Fibroblast of lung (primary cell): ENCODE data around the gene NRCAM. TPM values are rescaled to one million over a fixed set of nuclear protein-coding genes. Genes with fewer than 3 reads are reported as not detected.
A peak's percentile ranks its signal among the peaks of the same experiment; 100 is the strongest.

ENCODE experiments used
- DNase-seq, 2 donors: peaks; one replicate each; pipeline versions ENCODE4 v3.0.0 to v3.0.0-alpha.2; 2010; ENCODE audit warnings: low read depth in 2 of 2
- H2AFZ ChIP-seq: 2 replicates; pipeline ENCODE4 v1.5.1; 2012; ENCODE audit warnings: low read length, control low read depth, inconsistent platforms
- H3K27ac ChIP-seq: 2 replicates; pipeline ENCODE4 v1.5.1; 2011; ENCODE audit warnings: low read length, control low read depth; ENCODE audit not compliant: insufficient read depth
- H3K27me3 ChIP-seq: 2 replicates; pipeline ENCODE4 v1.5.1; 2011; ENCODE audit warnings: mild to moderate bottlenecking, low read length; ENCODE audit not compliant: control insufficient read depth, insufficient read depth
- H3K36me3 ChIP-seq: 2 replicates; pipeline ENCODE4 v1.5.1; 2011; ENCODE audit warnings: low read length; ENCODE audit not compliant: control insufficient read depth, insufficient read depth
- H3K4me1 ChIP-seq: 2 replicates; pipeline ENCODE4 v1.5.1; 2011; ENCODE audit warnings: low read length; ENCODE audit not compliant: control insufficient read depth, insufficient read depth; ENCODE audit errors: extremely low read depth
- H3K4me2 ChIP-seq: 2 replicates; pipeline ENCODE4 v1.5.1; 2011; ENCODE audit warnings: low read length, control low read depth; ENCODE audit not compliant: insufficient read depth; ENCODE audit errors: extremely low read depth
- H3K4me3 ChIP-seq, 4 experiments: fragments of 200-600 bp in 1 of 4; sonication (generic) in 1 of 4; replicated peaks in 1 of 4; 2 replicates each; pipeline ENCODE4 v1.5.1; 2011 to 2016; ENCODE audit warnings: low read length in 4 of 4, low read depth in 3 of 4, mild to moderate bottlenecking in 3 of 4, control low read depth in 2 of 4, inconsistent platforms in 1 of 4, mixed read lengths in 1 of 4; ENCODE audit not compliant: insufficient read depth in 1 of 4; ENCODE audit errors: control extremely low read depth in 1 of 4
- H3K79me2 ChIP-seq: 2 replicates; pipeline ENCODE4 v1.5.1; 2012; ENCODE audit warnings: mild to moderate bottlenecking, low read length, inconsistent platforms; ENCODE audit not compliant: control insufficient read depth, insufficient read depth
- H3K9ac ChIP-seq: 2 replicates; pipeline ENCODE4 v1.5.1; 2011; ENCODE audit warnings: mild to moderate bottlenecking, low read length, control low read depth; ENCODE audit not compliant: insufficient read depth
- H3K9me3 ChIP-seq: 2 replicates; pipeline ENCODE4 v1.5.1; 2012; ENCODE audit warnings: low read depth, low read length; ENCODE audit not compliant: control insufficient read depth, insufficient read depth
- H4K20me1 ChIP-seq: 2 replicates; pipeline ENCODE4 v1.5.1; 2011; ENCODE audit warnings: low read length; ENCODE audit not compliant: control insufficient read depth, insufficient read depth; ENCODE audit errors: extremely low read depth
- EZH2 ChIP-seq: IDR thresholded peaks from 2 replicates; pipeline ENCODE4 v1.5.1; 2012; ENCODE audit warnings: low read length, control low read depth, mild to moderate bottlenecking; ENCODE audit errors: missing control alignments
- polyA plus RNA-seq, 2 donors: library from polyadenylated mRNA; depleted of rRNA in 1 of 2; stranded (reverse) in 1 of 2; unstranded in 1 of 2; fragments of >200 nt; gene quantifications; 2 replicates each; pipeline ENCODE4 v1.2.1, GENCODE V29; 2011 to 2012; ENCODE audit warnings: missing spikeins in 1 of 2
- total RNA-seq: library from RNA; depleted of rRNA; stranded (reverse); fragments of >200 nt; gene quantifications from 2 replicates; pipeline ENCODE4 v1.2.1, GENCODE V29; 2014
- TF ChIP-seq, protein P1 (sequence below), 2 donors: IDR thresholded peaks in 1 of 2; conservative IDR thresholded peaks in 1 of 2; 1 replicate in 1 of 2; 2 replicates in 1 of 2; pipeline ENCODE4 v1.5.1; 2011 to 2012; ENCODE audit warnings: low read length in 2 of 2, control low read depth in 1 of 2, inconsistent platforms in 1 of 2, low read depth in 1 of 2, mild to moderate bottlenecking in 1 of 2

NRCAM gene
- total and polyA plus RNA-seq, 2 donors (not counting 1 experiment from before 2014, with no cell fraction given) = 2.1 to 2.2 TPM

DNA sequence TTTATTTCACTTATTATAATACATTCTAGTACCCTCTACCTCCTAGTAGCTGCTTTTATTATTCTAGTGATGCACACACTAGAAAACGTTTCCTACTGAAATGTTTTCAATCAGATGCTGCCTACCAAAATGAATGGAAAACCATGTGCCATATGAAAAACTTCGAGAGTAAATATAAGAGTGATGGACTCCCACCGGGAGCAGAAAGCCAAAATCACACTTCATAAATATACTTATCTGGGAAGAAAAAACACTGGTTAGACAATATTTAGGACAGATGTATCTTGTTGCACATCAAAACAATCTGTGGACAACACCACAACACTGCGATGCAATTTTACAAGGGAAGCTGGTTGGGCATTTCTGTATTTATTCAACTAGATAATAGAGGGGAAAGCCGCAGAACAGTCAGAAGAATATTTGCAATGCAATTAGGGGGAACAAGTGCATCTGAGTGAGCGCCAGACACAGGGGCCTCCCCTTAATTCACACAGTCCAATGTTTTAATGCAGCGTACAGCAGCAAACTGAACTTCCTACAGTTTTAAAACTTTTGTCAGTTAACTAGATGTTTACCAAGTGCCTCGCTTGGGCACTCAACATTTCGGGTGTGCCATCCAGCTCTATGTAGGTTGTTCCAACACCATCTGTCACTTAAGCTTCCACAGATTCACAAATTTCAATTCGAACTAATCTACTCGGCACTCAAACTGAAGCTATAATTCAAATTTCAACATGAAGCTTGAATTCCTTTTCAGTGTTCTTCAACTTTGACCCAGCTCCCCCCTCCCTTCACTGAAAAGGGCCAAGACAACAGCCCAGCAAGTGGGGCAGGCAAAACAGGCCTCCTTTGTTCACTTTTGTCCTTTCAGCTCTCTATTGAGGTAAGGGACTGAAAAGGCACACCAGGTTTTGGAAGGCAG lies 7.4 kb downstream of the NRCAM start:
- H3K4me1 ChIP-seq = no peaks in the 10 kb centered on the region
- no peak overlapping the region for H3K4me2 ChIP-seq
- no peaks in the 10 kb centered on the region for H3K9me3 ChIP-seq
- H3K79me2 ChIP-seq = no peaks in the 10 kb centered on the region
- no peak overlapping the region for H3K4me3 ChIP-seq
- H3K27ac ChIP-seq = no peak overlapping the region
- H3K36me3 ChIP-seq = no peaks in the 10 kb centered on the region
- no peak for TF ChIP-seq EZH2
- TF ChIP-seq, protein P1, sequence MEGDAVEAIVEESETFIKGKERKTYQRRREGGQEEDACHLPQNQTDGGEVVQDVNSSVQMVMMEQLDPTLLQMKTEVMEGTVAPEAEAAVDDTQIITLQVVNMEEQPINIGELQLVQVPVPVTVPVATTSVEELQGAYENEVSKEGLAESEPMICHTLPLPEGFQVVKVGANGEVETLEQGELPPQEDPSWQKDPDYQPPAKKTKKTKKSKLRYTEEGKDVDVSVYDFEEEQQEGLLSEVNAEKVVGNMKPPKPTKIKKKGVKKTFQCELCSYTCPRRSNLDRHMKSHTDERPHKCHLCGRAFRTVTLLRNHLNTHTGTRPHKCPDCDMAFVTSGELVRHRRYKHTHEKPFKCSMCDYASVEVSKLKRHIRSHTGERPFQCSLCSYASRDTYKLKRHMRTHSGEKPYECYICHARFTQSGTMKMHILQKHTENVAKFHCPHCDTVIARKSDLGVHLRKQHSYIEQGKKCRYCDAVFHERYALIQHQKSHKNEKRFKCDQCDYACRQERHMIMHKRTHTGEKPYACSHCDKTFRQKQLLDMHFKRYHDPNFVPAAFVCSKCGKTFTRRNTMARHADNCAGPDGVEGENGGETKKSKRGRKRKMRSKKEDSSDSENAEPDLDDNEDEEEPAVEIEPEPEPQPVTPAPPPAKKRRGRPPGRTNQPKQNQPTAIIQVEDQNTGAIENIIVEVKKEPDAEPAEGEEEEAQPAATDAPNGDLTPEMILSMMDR (conservative IDR thresholded peaks at IDR 0.05 in 1 of 2, IDR thresholded peaks at IDR 0.05 in 1 of 2; ENCODE audit: low read depth in 1 of 2, low read length in 2 of 2) = no peak
- no peaks in the 10 kb centered on the region for H4K20me1 ChIP-seq
- H3K9ac ChIP-seq = no peak overlapping the region
- no peaks in the 10 kb centered on the region for H3K27me3 ChIP-seq
- peak in 1 of 2 donors; percentile 17 for DNase-seq
- no peak overlapping the region for H2AFZ ChIP-seq

DNA sequence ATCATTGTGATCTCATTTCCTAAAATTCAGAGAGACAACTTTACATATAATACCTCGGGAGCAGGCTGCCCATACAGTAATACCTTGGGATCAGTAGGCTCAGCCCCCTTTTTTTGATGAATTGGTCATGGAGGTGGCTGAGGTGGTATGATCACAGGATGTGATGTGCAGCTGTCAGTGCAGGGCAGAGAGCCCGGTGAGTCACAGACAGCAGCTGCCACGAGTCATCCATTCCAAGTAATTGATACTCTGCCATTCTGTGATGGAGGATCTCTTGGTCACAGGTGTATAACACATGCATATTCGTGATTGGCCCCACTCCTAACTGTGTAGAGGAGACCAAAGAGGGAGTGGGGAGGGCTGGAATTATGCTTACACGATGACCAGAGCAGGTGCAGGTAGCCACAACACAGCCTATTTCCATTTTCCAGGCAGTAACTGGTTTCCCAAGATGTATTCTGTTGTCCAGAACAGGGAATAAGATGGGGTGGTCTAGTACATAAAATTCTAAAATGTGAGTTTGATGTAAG lies 14.1 kb downstream of the NRCAM start:
- H3K9ac ChIP-seq = no peak overlapping the region
- H3K4me3 ChIP-seq = no peak overlapping the region
- no peaks in the 10 kb centered on the region for H3K27me3 ChIP-seq
- DNase-seq = no peak
- H3K36me3 ChIP-seq = no peaks in the 10 kb centered on the region
- no peaks in the 10 kb centered on the region for H4K20me1 ChIP-seq
- H3K27ac ChIP-seq = no peak overlapping the region
- TF ChIP-seq, protein P1 (conservative IDR thresholded peaks at IDR 0.05 in 1 of 2, IDR thresholded peaks at IDR 0.05 in 1 of 2; ENCODE audit: low read depth in 1 of 2, low read length in 2 of 2) = no peak
- H3K4me1 ChIP-seq = no peaks in the 10 kb centered on the region
- H3K9me3 ChIP-seq = no peaks in the 10 kb centered on the region
- H3K4me2 ChIP-seq = no peak overlapping the region
- no peaks in the 10 kb centered on the region for H3K79me2 ChIP-seq
- H2AFZ ChIP-seq = no peak overlapping the region

DNA sequence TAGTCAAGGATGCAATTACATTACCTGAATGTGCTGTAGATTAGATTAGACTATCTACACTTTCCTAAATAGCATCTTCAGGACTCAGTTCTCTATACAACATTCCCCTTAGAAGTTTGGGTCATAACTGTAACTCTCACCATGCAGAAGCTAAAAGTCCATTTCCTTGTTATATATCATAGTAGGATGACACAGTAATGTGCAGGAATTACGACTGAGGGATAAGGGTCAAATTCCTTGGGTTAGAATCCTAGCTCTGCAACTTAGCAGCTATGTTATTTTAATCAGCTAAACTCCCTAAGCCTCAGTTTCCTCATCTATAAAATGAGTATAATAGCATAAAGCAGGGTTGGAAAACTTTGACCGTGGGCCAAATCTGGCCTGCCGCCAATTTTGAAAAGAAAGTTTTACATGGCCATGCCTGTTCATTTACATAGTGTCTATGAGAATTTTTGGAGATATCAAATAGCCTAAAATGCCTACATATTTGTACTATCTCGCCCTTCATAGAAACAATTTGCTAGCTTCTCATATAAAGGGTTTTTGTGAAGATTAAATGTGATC lies 14.8 kb downstream of the NRCAM start:
- Histone ChIP-seq H3K4me1 (no peaks in the 10 kb centered on the region), H3K4me2 (no peak overlapping the region), H2AFZ (no peak overlapping the region), H4K20me1 (no peaks in the 10 kb centered on the region), H3K27ac (no peak overlapping the region), H3K27me3 (no peaks in the 10 kb centered on the region), H3K9me3 (no peaks in the 10 kb centered on the region), H3K36me3 (no peaks in the 10 kb centered on the region), H3K4me3 (no peak overlapping the region), H3K9ac (no peak overlapping the region), H3K79me2 (no peaks in the 10 kb centered on the region)
- TF ChIP-seq, protein P1 (conservative IDR thresholded peaks at IDR 0.05 in 1 of 2, IDR thresholded peaks at IDR 0.05 in 1 of 2; ENCODE audit: low read depth in 1 of 2, low read length in 2 of 2) = no peak
- TF ChIP-seq EZH2 = no peak
- DNase-seq = no peak
